Measurements from ENCODE around the gene PDGFRA. TPM values are rescaled to one million over a fixed set of nuclear protein-coding genes. Genes with fewer than 3 reads are reported as not detected.

PDGFRA gene
- total and polyA plus RNA-seq, 10 of the 15 experiments (the other 5 are each of a cell fraction or from before 2014, with no cell fraction given), result 0.01 to 0.28 (median 0.06) TPM; not detected in 5

DNA sequence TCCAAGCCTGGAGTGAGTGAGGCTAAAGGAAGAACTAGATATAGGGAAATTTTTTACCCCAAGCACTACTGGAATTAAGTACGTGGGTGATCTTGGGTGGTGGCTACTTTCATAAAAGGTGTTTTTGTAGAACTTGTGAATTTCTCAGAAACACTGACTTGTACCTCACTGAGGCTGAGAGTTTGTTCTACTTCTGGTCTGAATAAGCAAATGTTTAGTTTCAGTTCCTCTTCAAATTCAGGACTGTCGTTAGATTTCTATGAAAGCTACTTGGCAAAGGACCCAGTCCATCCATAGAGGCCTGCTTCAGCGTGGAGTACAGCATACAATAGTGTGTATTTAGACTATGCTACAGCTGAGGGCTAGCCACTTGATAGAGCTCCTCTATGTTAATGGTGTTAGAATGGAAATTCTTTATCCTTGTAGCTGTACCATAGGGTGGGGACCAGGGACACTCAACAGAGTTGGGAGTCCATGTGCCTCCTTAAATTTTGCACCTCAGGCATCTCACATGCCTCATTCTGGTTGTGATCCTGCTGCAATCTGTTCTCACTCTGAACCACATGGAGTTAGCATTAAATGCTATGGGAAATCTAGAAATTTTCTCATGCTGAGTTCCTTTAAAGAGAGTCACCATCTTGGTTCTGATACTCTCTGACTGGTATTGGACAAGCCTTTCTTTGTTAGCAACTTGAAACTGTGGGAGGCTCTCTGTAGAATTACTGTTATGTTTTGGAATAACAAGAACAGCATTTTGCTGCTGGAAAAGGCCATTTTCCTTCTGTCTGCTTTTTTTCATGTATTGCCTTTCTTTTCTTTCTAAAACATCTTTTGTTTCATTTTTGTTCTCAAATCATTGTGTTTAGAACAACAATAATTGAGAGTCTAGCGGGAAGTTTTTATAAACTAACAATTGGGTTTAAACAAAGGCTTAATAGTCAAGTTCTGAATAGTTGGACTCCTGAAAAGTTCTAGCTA is 86.8 kb downstream of the PDGFRA start (continued):
- TF ChIP-seq MYC (IDR thresholded peaks at IDR 0.05; ENCODE audit: insufficient read depth, insufficient read length, insufficient replicate concordance, low read length, severe bottlenecking) (no peak), RELA (IDR thresholded peaks at IDR 0.05; ENCODE audit: borderline replicate concordance, partially characterized antibody) (no peak), FOXM1 (IDR thresholded peaks at IDR 0.05; ENCODE audit: low read depth, low read length) (no peak), CBFB (IDR thresholded peaks at IDR 0.05; ENCODE audit: low read depth) (no peak), KAT2A (conservative IDR thresholded peaks at IDR 0.05; ENCODE audit: control insufficient read depth, low read depth, low read length) (no peak), ESRRA (IDR thresholded peaks at IDR 0.05; ENCODE audit: low read length) (no peak), TARDBP (IDR thresholded peaks at IDR 0.05; ENCODE audit: borderline replicate concordance) (no peak), HDAC2 (IDR thresholded peaks at IDR 0.05) (no peak), NBN (IDR thresholded peaks at IDR 0.05) (no peak), SRF (IDR thresholded peaks at IDR 0.05; ENCODE audit: low read depth in 2 of 2, low read length in 2 of 2) (0 out of 4 replicates have a peak, but pooled peaks of 1 of the 2 experiments have one; percentile 11), RAD51 (IDR thresholded peaks at IDR 0.05) (no peak), MTA2 (IDR thresholded peaks at IDR 0.05; ENCODE audit: low read depth) (peak; percentile 70), RFX5 (IDR thresholded peaks at IDR 0.05; ENCODE audit: low read depth, low read length) (no peak), BRCA1 (IDR thresholded peaks at IDR 0.05; ENCODE audit: low read depth, low read length) (no peak), CHD1 (IDR thresholded peaks at IDR 0.05; ENCODE audit: low read depth, low read length) (no peak), ZNF622 (IDR thresholded peaks at IDR 0.05) (no peak), CREB1 (IDR thresholded peaks at IDR 0.05; ENCODE audit: low read depth) (no peak), FOS (IDR thresholded peaks at IDR 0.05; ENCODE audit: borderline replicate concordance, extremely low read depth, insufficient read length) (no peak)
- TF ChIP-seq, protein P1, sequence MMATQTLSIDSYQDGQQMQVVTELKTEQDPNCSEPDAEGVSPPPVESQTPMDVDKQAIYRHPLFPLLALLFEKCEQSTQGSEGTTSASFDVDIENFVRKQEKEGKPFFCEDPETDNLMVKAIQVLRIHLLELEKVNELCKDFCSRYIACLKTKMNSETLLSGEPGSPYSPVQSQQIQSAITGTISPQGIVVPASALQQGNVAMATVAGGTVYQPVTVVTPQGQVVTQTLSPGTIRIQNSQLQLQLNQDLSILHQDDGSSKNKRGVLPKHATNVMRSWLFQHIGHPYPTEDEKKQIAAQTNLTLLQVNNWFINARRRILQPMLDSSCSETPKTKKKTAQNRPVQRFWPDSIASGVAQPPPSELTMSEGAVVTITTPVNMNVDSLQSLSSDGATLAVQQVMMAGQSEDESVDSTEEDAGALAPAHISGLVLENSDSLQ (IDR thresholded peaks at IDR 0.05), result no peak
- TF ChIP-seq, protein P2, sequence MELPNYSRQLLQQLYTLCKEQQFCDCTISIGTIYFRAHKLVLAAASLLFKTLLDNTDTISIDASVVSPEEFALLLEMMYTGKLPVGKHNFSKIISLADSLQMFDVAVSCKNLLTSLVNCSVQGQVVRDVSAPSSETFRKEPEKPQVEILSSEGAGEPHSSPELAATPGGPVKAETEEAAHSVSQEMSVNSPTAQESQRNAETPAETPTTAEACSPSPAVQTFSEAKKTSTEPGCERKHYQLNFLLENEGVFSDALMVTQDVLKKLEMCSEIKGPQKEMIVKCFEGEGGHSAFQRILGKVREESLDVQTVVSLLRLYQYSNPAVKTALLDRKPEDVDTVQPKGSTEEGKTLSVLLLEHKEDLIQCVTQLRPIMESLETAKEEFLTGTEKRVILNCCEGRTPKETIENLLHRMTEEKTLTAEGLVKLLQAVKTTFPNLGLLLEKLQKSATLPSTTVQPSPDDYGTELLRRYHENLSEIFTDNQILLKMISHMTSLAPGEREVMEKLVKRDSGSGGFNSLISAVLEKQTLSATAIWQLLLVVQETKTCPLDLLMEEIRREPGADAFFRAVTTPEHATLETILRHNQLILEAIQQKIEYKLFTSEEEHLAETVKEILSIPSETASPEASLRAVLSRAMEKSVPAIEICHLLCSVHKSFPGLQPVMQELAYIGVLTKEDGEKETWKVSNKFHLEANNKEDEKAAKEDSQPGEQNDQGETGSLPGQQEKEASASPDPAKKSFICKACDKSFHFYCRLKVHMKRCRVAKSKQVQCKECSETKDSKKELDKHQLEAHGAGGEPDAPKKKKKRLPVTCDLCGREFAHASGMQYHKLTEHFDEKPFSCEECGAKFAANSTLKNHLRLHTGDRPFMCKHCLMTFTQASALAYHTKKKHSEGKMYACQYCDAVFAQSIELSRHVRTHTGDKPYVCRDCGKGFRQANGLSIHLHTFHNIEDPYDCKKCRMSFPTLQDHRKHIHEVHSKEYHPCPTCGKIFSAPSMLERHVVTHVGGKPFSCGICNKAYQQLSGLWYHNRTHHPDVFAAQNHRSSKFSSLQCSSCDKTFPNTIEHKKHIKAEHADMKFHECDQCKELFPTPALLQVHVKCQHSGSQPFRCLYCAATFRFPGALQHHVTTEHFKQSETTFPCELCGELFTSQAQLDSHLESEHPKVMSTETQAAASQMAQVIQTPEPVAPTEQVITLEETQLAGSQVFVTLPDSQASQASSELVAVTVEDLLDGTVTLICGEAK (IDR thresholded peaks at IDR 0.05; ENCODE audit: borderline replicate concordance), result no peak
- TF ChIP-seq, protein P3, sequence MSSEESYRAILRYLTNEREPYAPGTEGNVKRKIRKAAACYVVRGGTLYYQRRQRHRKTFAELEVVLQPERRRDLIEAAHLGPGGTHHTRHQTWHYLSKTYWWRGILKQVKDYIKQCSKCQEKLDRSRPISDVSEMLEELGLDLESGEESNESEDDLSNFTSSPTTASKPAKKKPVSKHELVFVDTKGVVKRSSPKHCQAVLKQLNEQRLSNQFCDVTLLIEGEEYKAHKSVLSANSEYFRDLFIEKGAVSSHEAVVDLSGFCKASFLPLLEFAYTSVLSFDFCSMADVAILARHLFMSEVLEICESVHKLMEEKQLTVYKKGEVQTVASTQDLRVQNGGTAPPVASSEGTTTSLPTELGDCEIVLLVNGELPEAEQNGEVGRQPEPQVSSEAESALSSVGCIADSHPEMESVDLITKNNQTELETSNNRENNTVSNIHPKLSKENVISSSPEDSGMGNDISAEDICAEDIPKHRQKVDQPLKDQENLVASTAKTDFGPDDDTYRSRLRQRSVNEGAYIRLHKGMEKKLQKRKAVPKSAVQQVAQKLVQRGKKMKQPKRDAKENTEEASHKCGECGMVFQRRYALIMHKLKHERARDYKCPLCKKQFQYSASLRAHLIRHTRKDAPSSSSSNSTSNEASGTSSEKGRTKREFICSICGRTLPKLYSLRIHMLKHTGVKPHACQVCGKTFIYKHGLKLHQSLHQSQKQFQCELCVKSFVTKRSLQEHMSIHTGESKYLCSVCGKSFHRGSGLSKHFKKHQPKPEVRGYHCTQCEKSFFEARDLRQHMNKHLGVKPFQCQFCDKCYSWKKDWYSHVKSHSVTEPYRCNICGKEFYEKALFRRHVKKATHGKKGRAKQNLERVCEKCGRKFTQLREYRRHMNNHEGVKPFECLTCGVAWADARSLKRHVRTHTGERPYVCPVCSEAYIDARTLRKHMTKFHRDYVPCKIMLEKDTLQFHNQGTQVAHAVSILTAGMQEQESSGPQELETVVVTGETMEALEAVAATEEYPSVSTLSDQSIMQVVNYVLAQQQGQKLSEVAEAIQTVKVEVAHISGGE (CRISPR knock-in tag; IDR thresholded peaks at IDR 0.05), result no peak
